Activated T-cell treated with anti-CD3 and anti-CD28 coated beads for 48 hours (primary cell): ENCODE measurements around the gene CSMD2.

ENCODE experiments used
- DNase-seq: peaks from one replicate; pipeline ENCODE4 v3.0.0-alpha.2; 2020; ENCODE audit warnings: low read depth

The CSMD2 gene

GRCh38 chr1:33960188-33960895 lies 204.7 kb downstream of the CSMD2 start:
- DNase-seq, result no peak

GRCh38 chr1:33957854-33958253 lies 207.2 kb downstream of the CSMD2 start:
- no peak for DNase-seq

DNA sequence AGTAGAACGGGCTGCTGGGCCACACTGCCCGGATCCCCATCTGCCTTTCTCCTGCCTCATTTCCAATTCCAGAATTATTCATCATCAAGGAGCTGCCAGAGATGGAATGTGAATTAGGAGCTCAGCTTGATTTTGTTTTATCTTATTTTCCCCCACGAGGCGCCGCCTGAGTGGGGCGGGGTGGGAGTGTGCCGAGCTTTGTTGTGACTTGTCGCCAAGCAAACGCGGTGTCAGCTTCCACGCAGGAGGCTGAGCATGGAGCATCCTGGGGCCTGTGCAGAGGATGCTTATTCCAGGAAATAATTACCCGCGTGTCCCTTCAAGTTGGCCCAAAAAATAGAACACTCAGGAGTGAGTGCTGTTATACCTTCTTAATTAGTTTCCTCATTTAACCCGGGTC lies 209.9 kb downstream of the CSMD2 start:
- no peak for DNase-seq

- no peak for DNase-seq
Measured at GRCh38 chr1:33949570-33949969, 215.5 kb downstream of the CSMD2 start.

GRCh38 chr1:33948291-33948690 lies 216.7 kb downstream of the CSMD2 start:
- no peak for DNase-seq

- no peak for DNase-seq
Measured at GRCh38 chr1:33946836-33947235, 218.2 kb downstream of the CSMD2 start.

DNA sequence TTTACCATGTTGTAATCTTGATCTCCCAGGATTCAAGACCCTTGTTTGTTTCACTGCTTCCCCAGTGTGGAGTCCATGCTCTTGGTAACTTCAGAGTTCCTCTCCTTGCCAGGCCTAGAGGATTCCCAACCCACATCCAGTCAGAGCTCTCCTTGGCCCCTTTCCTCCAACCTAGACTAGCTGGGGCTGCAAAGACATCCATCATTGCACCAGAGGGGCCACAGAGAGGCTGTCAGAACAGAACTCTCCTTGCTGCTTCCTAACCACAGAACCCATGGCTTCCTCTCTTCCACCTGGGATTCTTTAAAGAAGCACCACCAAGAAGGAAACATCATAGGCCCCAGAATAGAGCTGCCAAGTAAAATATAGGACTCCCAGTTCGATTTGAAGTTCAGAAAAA lies 220.2 kb downstream of the CSMD2 start:
- no peak for DNase-seq

DNA sequence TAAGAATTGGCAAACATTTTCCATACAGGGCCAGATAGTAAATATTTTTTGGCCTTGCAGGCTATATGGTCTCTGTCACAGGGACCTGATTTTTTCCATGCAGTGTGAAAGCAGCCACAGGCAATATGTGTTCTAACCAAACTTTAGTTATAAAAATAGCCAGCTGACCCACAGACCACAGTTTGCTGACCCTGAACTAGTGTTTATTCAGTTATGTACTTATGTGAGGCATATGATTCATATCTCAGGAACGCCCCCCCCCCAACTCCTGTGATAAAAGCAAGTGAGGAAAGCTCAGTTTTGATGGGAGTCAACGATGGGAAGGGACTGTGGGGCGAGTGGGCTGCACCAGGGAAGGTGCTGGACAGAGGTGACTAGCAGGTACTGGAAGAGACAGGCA lies 221.1 kb downstream of the CSMD2 start:
- DNase-seq, result no peak

- no peak for DNase-seq
Measured at GRCh38 chr1:33932871-33933270, 232.2 kb downstream of the CSMD2 start.

DNA sequence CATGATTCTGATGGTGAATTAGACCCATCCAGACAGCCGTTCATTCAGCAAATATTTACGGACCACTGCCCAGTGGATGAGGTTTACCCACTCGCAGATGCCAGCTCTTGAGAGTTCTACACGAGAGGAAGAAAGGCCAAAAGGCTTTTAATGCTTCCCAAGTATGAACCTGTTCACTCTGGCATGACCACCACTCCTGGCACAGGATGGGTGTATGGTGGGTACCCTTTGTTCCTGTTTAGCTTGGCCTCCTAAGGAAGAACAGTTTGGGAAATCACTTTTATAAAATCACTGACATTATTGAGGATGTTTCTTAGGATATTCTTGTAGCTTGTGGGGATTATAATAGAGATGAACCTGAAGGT lies 233.9 kb downstream of the CSMD2 start:
- DNase-seq, result no peak

DNA sequence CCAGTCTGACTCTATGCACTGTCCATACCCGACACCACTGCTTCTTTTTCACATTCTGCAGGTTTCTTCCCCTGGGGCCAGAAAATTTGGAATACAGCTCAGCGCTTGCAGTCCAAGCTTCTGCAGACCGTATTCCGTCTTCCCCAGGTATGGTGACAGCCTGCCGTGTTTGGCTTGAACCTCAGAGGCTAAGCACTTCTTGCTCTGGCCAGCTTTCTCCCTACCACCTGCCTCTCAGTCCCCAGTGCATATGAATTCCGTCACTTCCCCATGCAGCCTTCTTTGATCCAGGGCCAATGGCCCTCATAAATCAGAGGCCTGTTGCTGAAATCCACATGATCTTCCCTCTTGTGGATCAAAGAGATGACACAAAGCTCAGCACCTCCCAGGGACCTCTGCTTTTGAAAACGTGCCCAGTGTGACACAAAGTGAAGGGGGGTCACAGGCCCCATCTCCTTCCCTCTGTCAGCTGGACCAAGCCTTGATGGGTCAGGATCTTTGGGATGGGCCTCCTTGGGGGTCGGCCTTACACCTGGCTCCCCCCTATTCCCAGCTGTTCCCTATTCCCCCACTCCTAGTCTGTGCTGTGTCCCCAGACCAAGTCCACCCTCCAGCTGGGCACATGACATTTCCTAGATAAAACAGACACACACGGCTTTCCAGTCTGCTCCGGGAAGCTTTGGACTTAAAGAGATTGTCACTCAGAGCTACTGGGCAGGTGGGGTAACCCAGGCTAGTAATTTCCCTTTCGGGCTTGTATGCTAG lies 234.5 kb downstream of the CSMD2 start:
- DNase-seq, result no peak

DNA sequence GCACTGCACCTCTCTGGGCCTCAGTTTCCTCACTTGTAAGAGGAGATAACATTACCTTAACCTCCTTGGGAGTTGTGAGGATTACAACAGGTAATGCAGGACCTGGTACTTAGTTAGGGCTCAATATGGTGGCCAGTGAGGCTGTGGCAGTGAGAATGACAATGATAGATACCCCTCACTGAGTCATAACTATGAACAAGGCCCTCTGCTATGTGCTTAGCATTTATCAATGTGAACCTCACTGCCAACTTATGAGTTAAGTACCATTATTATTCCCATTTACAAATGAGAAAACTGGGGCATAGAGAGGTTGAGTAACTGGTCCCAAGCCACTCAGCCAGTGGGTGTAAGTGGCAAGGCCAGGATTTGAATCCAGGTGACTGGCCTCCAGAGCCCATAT lies 236.8 kb downstream of the CSMD2 start:
- no peak for DNase-seq

DNA sequence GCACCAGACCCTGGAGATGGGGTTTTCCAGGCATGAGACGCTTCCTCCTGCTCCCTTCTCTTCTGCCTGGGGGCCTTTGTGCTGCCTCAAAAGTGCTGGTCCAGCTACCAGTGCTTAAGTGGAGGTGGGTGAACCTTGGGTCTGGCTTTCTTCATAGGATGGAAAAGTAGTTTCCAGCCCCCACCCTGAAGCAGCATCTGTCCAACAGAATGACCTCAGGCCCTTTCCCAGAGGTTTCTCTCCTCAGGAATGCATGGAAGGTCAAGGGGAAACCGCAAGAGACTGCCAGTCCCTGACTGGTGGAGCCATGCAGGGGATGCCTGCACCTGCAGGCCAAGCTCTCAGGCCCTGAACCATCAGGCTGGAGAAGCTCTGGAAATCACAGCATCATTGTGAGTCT lies 237.3 kb downstream of the CSMD2 start:
- DNase-seq, result no peak

DNA sequence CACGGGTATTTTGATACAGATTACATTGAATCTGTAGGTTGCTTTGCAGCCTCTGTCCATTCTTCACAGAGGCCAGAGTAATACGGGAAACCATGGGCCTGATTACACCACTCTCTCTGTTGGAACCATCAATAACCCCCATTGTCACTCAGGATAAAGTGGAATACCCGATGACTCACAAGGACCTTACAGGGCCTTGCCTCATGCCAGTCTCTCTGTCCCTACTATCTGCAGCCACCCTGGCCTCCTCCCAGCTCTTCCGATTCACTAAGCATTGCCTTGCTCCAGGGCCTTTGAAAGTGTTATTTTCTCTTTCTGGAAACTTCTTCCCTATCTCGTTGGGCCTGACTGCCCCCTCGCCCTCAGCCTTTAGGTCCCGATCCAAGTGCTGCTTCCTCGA lies 239.4 kb downstream of the CSMD2 start:
- DNase-seq, result no peak

DNA sequence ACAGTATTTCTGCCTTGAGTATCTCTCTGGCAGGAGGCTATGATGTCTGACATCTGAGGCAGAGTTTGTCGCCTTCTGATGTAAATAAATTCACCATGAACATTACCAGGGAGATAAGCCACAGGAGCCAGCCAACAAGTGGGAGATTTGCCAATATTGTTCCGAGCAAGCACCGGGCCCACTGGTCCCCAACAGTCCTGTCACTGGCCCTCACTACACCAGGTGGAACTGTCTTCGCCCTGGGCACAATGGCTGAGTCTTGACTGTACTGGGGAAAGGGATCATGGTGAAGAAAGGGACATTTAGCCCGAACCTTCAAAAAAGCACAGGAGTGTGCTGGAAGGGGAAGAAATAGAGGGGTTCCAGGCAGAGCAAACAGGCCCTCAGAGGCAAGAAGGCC lies 243.7 kb downstream of the CSMD2 start:
- DNase-seq, result no peak

DNA sequence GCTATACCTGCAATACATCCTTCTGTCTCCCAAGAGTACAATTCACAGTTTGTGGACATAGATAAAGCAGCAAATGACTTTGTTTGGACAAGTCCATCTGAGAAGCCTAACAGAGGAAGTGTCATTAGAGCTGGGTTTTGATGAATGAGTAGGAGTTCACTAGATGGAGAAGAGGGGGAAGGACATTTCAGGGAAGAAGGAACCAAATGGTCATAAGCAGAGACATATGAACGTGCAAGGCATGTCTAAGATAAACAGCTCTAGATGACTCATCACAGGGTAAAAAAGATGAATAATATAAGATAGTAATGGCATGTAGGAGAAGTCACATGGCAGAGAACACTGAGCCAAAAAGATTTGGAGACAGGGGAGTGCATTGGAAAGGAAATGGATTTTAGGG lies 246.7 kb downstream of the CSMD2 start:
- DNase-seq, result no peak

- no peak for DNase-seq
Measured at GRCh38 chr1:33916786-33917185, 248.2 kb downstream of the CSMD2 start.

- DNase-seq, result no peak
Measured at GRCh38 chr1:33914531-33914930, 250.5 kb downstream of the CSMD2 start.

DNA sequence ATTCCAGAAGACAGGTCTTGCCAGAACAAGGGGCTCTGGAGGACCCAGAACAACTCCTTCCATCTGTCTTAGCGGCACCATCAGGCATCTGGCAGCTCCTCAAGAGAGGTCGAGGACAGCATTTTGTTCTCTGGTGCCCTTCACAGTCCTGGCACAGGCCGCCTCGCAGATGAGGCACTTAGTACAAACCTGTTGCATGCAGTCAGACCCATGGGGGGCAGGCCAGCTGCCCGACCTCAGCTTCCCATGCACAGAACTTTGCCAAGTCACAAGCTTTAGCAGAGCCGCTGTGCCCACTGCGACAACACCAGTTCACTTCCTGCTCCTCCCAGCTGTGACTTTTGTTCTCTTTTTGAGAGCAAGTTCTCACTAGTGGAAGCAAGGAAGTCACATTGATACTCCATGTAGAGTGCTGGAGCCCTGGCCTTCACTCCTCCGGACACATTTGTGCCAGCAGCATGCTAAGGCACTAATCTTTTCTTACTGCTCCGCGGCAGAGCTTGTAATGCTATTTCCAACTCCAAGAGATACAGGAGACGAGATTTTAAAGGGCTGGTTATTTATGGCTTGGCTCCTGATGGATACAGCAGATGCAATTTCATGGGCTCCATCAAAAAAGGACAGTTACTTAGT lies 256.6 kb downstream of the CSMD2 start:
- no peak for DNase-seq

GRCh38 chr1:33906156-33906555 lies 258.9 kb downstream of the CSMD2 start:
- no peak for DNase-seq

DNA sequence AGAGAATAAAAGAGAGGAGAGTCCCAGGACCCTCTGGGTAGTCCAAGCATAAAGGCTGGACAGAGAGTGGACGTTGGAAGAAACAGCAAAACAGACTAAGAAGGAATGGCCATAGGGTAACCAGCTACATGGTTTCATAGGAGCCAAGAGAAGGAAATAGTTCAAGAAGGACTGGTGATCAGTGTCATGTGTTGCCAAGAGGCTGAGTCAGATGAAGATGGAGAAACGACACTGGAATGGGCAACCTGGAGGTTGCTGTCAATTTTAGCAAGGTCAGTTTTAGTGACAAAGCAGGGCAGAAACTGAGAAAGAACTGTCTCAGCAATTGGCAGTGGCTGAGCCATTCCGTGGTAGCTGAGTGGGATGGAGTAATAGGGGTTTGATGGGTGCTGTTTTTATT lies 259.8 kb downstream of the CSMD2 start:
- no peak for DNase-seq

GRCh38 chr1:33903210-33903589 lies 261.8 kb downstream of the CSMD2 start:
- DNase-seq, result no peak

DNA sequence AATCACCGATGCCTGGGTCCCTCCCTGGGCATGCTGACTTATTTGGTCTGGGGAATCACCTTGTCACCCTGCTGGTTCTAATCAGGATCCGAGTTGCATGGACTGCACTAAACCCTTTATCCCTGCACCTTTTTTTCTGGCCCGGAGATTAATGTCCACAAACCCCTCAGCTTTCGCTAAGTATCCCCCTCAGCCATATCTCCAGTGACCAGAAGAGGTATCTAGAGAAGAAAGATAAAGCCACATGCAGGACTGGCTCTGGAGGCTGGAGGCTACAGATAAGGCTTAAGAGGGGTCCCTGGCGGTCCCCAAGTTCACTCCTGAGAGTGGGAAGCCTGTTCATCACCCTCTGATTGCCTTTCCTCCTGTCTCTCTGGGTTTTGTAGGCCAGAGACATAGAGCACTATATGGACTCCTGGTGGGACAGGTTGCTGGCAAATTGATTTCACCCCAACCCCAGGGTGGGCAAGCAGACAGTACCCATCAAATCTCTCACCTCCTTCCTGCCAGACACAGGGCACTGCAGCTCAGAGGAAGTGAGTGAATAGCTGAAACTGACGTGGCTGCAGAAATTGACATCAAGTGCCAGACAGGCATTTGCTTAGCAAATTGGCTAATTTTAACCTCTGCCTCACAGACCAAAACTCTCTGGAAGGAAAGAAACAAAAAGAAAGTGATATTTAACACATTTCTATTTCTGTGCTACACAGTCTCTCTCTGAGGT lies 262.4 kb downstream of the CSMD2 start:
- no peak for DNase-seq
